Amniotic stem cell (primary cell): ENCODE results near the gene RAB8B.

Experiments
- DNase-seq: peaks from one replicate; lab custom pipeline; 2025; lab: John Stamatoyannopoulos, UW

The RAB8B gene

DNA sequence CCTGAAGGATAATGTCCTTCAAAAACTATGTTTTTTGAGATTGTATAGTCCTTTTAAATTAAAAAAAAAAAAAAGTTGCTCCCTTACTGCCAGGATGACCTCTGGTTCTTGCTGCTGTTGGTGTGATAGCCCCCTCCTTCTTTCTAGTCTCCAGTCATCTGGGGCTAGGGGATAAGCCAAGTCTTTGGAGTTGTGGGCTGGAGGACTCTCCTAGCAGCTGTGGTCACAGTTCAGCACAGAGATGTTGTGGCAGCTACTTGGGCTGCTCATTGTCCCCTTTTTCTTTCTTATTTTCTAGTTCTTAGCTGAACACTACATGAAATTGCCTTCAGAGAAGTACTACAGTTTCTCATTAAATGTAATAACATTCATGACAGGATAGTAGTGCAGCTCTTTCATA lies 48.8 kb downstream of the RAB8B start:
- no peak for DNase-seq

GRCh38 chr15:63238796-63239195 lies 49.4 kb downstream of the RAB8B start:
- no peak for DNase-seq

DNA sequence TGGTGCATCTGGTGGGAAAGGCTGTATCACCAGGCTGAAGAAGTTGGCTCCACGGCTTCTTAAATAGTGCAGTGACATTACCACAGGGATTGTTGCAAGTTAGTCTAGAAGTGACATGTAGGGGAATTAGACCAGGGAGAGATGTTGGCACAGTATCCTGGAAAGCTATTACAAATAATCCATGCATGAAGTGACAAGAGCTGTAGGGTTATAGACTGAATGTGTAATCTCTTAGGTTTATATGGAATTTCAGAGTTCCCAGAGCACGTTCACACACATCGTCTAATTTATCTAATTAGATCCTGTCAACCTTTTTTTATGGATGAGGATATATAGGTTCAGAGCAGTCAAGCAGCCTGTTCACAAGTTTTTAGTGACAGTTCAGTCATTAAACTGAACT lies 50.7 kb downstream of the RAB8B start:
- no peak for DNase-seq

GRCh38 chr15:63241316-63241715 lies 51.9 kb downstream of the RAB8B start:
- DNase-seq, result no peak

DNA sequence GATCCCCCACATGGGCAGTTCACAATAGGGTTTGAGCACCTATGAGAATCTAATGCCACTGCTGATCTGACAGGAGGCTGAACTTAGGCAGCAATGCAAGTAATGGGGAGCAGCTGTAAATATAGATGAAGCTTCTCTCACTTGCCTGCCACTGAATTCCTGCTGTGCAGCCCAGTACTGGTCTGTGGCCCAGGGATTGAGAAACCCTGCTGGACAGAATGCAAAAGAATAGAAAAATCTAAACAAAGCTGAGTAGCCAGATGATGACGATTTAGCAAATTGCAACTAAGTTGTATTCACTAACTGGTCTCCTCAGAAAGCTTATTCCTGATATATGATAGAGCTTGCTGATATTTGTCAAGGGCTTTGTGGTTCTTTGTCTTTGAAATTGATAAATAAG lies 53.7 kb downstream of the RAB8B start:
- DNase-seq, result no peak

DNA sequence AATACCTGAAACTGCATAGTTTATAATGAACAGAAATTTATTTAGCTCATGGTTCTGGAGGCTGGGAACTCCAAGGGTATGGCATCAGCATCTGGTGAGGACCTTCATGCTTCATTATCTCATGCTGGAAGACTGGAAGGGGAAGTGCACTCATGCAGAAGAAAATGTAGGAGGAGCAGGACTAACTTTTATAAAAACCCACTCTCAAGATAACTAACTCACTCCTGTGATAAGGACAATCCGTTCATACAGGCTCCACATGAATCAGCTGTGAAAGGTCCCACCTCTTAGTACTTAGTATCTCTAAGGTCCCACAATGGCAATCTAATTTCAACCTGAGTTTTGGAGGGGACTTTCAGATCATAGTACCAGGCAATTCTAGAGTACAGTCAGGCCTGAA lies 54.4 kb downstream of the RAB8B start:
- DNase-seq, result no peak

DNA sequence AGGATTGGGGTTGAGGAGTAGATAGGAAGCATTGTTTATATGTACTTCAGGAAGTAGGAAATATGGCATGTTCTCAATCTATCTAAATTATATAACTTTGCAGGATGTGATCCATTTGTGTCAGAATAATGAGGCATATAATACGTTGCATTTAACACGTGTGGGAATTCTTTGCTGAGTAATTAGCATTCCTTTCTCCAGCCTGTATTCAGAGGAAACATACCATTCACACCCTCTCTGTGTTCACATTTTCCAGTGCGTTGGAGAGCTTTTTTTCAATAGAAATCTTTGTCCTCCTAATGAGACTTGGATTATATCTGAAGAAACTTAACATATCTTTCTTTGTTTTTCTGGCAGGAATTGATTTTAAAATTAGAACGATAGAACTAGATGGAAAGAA lies 55.0 kb downstream of the RAB8B start:
- no peak for DNase-seq

- no peak for DNase-seq
Measured at GRCh38 chr15:63244976-63245645, 55.7 kb downstream of the RAB8B start.

DNA sequence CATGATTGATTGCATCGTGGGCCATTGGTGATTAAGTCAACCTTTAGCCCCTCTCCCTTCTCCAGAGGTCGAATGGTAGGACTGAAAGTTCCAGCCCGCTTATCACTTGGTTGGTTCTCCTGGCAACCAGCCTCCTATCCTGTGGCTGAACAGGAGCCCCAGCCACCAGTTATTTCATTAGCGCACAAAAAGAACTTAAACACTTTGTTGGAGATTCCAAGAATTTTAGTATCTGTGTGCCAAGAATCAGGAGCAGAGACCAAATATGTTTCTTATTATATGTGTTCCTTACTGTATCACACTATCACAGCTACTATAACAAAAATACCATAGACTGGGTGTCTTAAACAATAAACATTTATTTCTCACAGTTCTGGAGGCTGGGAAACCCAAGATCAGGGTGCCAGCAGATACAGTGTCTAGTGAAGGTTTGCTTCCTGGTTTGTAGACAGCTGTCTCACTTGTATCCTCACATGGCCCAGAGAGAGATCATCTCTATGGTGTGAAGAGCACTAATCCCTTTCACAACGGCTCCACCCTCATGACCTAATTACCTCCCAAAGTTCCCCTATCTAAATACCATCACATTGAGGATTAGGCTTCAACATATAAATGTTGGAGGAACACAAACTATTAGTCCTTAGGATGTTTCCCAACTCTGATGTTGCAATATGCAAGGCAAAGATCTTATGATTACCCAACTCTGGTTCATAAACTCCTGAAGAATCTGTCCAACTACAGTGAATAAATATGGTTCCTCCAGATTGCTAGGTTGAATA lies 57.5 kb downstream of the RAB8B start:
- no peak for DNase-seq

GRCh38 chr15:63250312-63250965 lies 61.0 kb downstream of the RAB8B start:
- peak; percentile 69 for DNase-seq

DNA sequence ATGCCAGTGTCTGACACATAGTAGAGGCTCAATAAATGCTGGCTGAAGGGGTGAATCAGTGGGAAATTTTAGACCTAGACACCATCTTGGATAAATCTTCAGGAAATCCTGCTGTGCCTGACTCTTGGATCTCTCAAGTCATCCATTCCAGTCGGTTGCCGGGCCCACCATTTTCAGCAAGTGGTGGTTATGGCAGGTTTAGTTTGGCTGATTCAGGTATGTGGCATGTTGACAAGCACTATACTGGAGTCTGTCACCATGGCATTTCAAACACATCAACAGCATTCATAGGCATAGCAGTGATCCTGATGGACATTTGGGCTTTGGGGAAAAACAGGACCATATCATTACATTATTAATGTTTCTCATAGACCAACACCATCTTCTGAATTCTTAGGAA lies 62.3 kb downstream of the RAB8B start:
- no peak for DNase-seq

DNA sequence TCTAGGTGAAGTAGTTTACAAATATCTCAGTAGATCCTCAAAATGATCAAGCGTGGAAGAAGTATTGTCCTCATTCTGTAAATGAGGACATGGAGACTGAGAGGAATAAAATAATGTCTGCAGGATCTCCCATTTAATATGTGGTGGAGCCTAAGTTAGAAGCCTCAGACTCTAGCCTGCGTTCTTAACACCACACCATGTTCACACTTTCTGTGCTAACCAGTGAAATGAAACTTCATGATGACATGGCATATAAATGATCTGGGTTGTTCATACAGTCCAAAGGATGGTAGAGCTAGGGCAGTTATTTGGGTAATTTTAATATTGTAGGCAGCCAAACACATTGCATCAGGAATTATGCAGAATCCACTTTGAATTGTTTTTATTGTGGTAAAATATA lies 62.9 kb downstream of the RAB8B start:
- DNase-seq, result no peak

GRCh38 chr15:63254991-63255390 lies 65.6 kb downstream of the RAB8B start:
- no peak for DNase-seq

- DNase-seq, result no peak
Measured at GRCh38 chr15:63255489-63255990, 66.1 kb downstream of the RAB8B start.

GRCh38 chr15:63256433-63257274 lies 67.2 kb downstream of the RAB8B start:
- peak; percentile 50 for DNase-seq

- DNase-seq, result no peak
Measured at GRCh38 chr15:63258658-63259057, 69.3 kb downstream of the RAB8B start.

GRCh38 chr15:63260791-63261190 lies 71.4 kb downstream of the RAB8B start:
- no peak for DNase-seq

DNA sequence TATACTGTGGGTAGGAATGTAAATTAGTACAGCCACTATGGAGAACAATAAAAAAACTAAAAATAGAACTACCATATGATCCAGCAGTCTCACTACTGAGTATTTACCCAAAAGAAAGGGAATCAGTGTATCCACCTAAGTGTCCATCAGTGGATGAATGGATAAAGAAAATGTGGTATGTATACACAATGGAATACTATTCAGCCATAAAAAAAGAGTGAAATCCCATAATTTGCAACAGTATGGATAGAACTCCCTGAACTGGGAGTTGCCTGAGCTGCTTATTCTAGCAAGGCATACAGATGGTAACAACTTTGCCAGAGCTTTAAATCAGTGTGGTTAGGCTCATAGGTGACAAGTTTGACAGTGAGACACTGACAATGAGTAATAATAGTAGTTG lies 71.9 kb downstream of the RAB8B start:
- DNase-seq, result no peak

- DNase-seq, result no peak
Measured at GRCh38 chr15:63263519-63263918, 74.1 kb downstream of the RAB8B start.

- no peak for DNase-seq
Measured at GRCh38 chr15:63264688-63265293, 75.4 kb downstream of the RAB8B start.

GRCh38 chr15:63274427-63274826 lies 85.0 kb downstream of the RAB8B start:
- DNase-seq, result no peak
